Inferior parietal cortex (tissue), 1 donor: Measurements from ENCODE around the gene VAMP3.
"Not testable (repeated sequence)": the region's sequence is repeated elsewhere in the genome, so short reads cannot be mapped to it uniquely, and the experiment has no call there.

Experiments used
- DNase-seq: peaks from one replicate; pipeline ENCODE4 v3.0.0-alpha.2; 2016; ENCODE audit errors: extremely low spot score

VAMP3 gene

GRCh38 chr1:7768583-7768982 is 2.5 kb upstream of the VAMP3 start:
- no peak for DNase-seq

- DNase-seq, result no peak
Measured at GRCh38 chr1:7769673-7770412, 1.3 kb upstream of the VAMP3 start.

- no peak for DNase-seq
Measured at GRCh38 chr1:7770669-7770996, 463 bp upstream of the VAMP3 start.

GRCh38 chr1:7771823-7772299 is 765 bp downstream of the VAMP3 start:
- no peak for DNase-seq

GRCh38 chr1:7777591-7777990 is 6.5 kb downstream of the VAMP3 start:
- DNase-seq, result no peak

- no peak for DNase-seq
Measured at GRCh38 chr1:7778133-7778628, 7.1 kb downstream of the VAMP3 start.

- DNase-seq, result no peak
Measured at GRCh38 chr1:7780976-7781375, 9.9 kb downstream of the VAMP3 start.

- no peak for DNase-seq
Measured at GRCh38 chr1:7781501-7781900, 10.4 kb downstream of the VAMP3 start.

- no peak for DNase-seq
Measured at GRCh38 chr1:7781923-7782495, 10.9 kb downstream of the VAMP3 start.

GRCh38 chr1:7783178-7783711 is 12.1 kb downstream of the VAMP3 start:
- peak; percentile 18 for DNase-seq

GRCh38 chr1:7783826-7784491 is 12.9 kb downstream of the VAMP3 start, which contains the start of gene PER3:
TSS of gene PER3 (plus strand) at chr1:7784291. CDS start at chr1:7784878, 587 bp downstream.
- DNase-seq, result peak; percentile 95

GRCh38 chr1:7784492-7785071 is 13.5 kb downstream of the VAMP3 start:
- no peak for DNase-seq

- DNase-seq, result no peak
Measured at GRCh38 chr1:7785108-7785507, 14.0 kb downstream of the VAMP3 start.

GRCh38 chr1:7786795-7787194 is 15.7 kb downstream of the VAMP3 start:
- no peak for DNase-seq

GRCh38 chr1:7789828-7790227 is 18.7 kb downstream of the VAMP3 start:
- DNase-seq, result no peak

GRCh38 chr1:7791027-7791426 is 19.9 kb downstream of the VAMP3 start:
- not testable (repeated sequence) for DNase-seq

- no peak for DNase-seq
Measured at GRCh38 chr1:7795406-7795805, 24.3 kb downstream of the VAMP3 start.

- no peak for DNase-seq
Measured at GRCh38 chr1:7805460-7805859, 34.4 kb downstream of the VAMP3 start.

- DNase-seq, result no peak
Measured at GRCh38 chr1:7808253-7808844, 37.3 kb downstream of the VAMP3 start.

GRCh38 chr1:7809742-7810141 is 38.6 kb downstream of the VAMP3 start:
- DNase-seq, result no peak

GRCh38 chr1:7810395-7810794 is 39.3 kb downstream of the VAMP3 start:
- DNase-seq, result no peak

GRCh38 chr1:7811476-7811875 is 40.4 kb downstream of the VAMP3 start:
- DNase-seq, result no peak
